Measurements from ENCODE around the gene NOTCH2. TPM values are rescaled to one million over a fixed set of nuclear protein-coding genes. Genes with fewer than 3 reads are reported as not detected.

The NOTCH2 gene
- total and polyA plus RNA-seq, 8 donors, result 0.92 to 191 (median 30.4) TPM

DNA sequence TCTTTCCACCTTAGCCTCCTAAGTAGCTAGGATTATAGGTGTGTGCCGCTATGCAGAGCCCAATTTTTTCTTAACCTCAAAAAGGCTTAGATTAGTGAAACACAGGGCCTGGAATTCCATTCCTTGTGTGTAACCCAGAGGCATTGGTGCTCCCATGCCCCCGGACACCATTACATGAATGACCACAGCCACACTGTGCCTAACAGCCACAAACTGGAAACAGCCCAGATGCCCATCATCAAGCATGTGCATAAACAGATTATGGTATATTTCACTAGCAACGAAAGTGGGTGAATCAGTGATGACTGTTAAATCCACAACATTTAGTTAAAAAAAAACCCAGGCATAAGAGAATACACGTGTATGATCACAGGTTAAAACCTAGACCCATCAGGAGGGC lies 197.6 kb downstream of the NOTCH2 start:
- Histone ChIP-seq H3K9me3 (no peaks in the 10 kb centered on the region), H3K27me3 (no peaks in the 10 kb centered on the region), H3K27ac (no peak overlapping the region), H3K4me1 (peaks cover 0 to 26% (median 5%) of the 10 kb centered on the region in 4 donors), H3K36me3 (no peaks in the 10 kb centered on the region), H3K4me3 (no peak overlapping the region)
- 75 to 89% (median 87%) methylated on average over 4 of the region's 4 CpGs for WGBS, 5 donors
- TF ChIP-seq POLR2A (IDR thresholded peaks at IDR 0.05) (no peak), EP300 (IDR thresholded peaks at IDR 0.05) (no peak), POLR2AphosphoS5 (IDR thresholded peaks at IDR 0.05) (no peak)
- TF ChIP-seq, protein P1, sequence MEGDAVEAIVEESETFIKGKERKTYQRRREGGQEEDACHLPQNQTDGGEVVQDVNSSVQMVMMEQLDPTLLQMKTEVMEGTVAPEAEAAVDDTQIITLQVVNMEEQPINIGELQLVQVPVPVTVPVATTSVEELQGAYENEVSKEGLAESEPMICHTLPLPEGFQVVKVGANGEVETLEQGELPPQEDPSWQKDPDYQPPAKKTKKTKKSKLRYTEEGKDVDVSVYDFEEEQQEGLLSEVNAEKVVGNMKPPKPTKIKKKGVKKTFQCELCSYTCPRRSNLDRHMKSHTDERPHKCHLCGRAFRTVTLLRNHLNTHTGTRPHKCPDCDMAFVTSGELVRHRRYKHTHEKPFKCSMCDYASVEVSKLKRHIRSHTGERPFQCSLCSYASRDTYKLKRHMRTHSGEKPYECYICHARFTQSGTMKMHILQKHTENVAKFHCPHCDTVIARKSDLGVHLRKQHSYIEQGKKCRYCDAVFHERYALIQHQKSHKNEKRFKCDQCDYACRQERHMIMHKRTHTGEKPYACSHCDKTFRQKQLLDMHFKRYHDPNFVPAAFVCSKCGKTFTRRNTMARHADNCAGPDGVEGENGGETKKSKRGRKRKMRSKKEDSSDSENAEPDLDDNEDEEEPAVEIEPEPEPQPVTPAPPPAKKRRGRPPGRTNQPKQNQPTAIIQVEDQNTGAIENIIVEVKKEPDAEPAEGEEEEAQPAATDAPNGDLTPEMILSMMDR (IDR thresholded peaks at IDR 0.05), result no peak
- intact Hi-C loops (cut with DNase I; ENCODE audit: low total_unique reads), result no loop called here
- DNase-seq, result no peak

DNA sequence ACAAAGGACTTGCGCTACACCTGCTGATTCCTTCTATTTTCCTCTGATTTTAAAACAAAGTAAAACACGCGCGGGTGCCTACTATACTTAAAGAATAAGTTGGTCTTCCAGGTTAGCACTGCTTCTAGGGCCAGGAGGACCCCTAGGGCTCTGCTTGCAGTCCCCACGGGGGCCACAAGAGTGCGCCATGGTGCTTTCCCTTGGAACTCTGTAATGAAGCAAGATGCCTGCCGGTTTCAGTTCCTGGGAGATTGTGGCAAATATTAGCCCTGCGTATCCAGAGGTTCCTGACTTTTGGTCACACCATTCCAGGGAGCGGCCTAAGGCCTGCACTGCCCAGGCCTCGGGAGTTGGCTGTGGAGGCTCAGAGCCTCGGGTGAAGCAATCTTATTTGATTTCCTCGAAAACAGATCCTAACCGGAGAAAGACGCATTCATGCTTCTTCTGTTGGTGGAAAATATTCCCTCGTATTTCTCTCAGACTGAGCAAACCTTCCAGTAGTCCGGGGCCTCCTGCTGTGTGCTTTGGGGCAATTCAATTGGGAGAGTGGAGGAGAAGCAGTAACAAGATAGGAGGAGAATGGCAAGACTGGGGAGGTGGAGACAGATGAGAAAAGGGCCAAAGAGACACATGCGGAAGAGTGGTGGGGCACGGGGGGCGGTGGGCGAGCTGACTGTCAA lies 198.4 kb downstream of the NOTCH2 start:
- WGBS, 5 donors, result 44 to 57% (median 54%) methylated on average over 20 of the region's 20 CpGs
- TF ChIP-seq, protein P1 (IDR thresholded peaks at IDR 0.05), result peak in 5 of 7 experiments; percentile 42 to 85 (median 76)
- no peak for TF ChIP-seq EP300 (IDR thresholded peaks at IDR 0.05)
- no peaks in the 10 kb centered on the region for H3K9me3 ChIP-seq
- no peaks in the 10 kb centered on the region for H3K27me3 ChIP-seq
- no peaks in the 10 kb centered on the region for H3K36me3 ChIP-seq
- no peak overlapping the region for H3K4me3 ChIP-seq
- DNase-seq, result peak; percentile 75 to 88
- intact Hi-C loops (cut with DNase I; ENCODE audit: low total_unique reads), result no loop called here
- no peak overlapping the region for H3K27ac ChIP-seq
- peaks cover 0 to 26% (median 5%) of the 10 kb centered on the region in 4 donors for H3K4me1 ChIP-seq

DNA sequence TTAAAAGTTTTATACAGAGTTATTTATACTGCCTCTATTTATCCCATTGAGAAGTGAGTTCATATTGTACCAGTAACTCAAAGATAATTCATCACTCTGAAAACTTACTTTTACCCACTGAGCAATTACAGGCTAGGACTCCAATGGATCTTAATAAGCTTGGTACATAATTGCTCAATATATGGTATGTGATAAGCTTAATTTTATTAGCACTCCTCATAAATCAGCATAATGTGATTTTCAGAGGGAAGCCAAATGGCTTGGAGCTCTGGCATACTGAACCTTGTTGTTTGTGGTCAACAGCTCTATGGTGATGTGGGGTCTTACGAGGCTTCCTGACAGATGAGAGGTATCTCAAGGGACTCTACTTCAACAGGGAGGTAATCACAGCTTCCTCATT lies 199.5 kb downstream of the NOTCH2 start:
- no peaks in the 10 kb centered on the region for H3K27me3 ChIP-seq
- WGBS, 5 donors, result 57 to 100% (median 85%) methylated on average over 1 of the region's 1 CpG

DNA sequence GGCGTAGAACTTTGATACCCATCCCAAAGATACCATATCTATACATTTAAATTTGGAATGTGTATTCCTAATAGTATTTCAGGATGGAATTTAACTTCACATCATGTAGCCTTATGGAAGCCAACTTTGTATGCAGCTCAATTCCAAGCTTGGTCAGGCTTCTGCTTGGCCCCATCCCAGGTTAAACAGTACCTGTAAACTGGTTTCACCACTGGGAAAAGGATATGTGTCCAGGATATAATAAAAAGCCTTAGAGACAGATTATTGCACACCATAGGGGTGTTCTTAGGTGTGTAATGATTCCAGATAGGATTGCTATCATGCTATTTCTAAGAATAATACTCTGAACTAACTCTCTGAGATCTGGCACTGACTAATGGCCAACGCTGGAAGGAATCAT lies 201.3 kb downstream of the NOTCH2 start:
- Histone ChIP-seq H3K4me3 (no peak overlapping the region), H3K27me3 (no peaks in the 10 kb centered on the region), H3K9me3 (no peaks in the 10 kb centered on the region), H3K4me1 (peaks cover 0 to 16% (median under 1%) of the 10 kb centered on the region in 4 donors), H3K36me3 (no peaks in the 10 kb centered on the region), H3K27ac (no peak overlapping the region)
- peak in 1 of 2 donors; percentile 46 for DNase-seq
- TF ChIP-seq EP300 (IDR thresholded peaks at IDR 0.05) (no peak), POLR2AphosphoS5 (IDR thresholded peaks at IDR 0.05) (no peak), POLR2A (IDR thresholded peaks at IDR 0.05) (no peak)
- TF ChIP-seq, protein P1 (IDR thresholded peaks at IDR 0.05), result no peak
- intact Hi-C loops (cut with DNase I; ENCODE audit: low total_unique reads), result no loop called here
- 52 to 82% (median 72%) methylated on average over 2 of the region's 2 CpGs for WGBS, 5 donors

More for the DNA sequence above, 199.5 kb downstream of the NOTCH2 start:
- intact Hi-C loops (cut with DNase I; ENCODE audit: low total_unique reads), result no loop called here
- no peak overlapping the region for H3K27ac ChIP-seq
- no peaks in the 10 kb centered on the region for H3K36me3 ChIP-seq
- no peak for TF ChIP-seq EP300 (IDR thresholded peaks at IDR 0.05)
- TF ChIP-seq POLR2A (IDR thresholded peaks at IDR 0.05), result no peak
- TF ChIP-seq, protein P1 (IDR thresholded peaks at IDR 0.05), result no peak
- no peak for TF ChIP-seq POLR2AphosphoS5 (IDR thresholded peaks at IDR 0.05)
- no peak for DNase-seq
- H3K4me3 ChIP-seq, result no peak overlapping the region
- H3K4me1 ChIP-seq, result peaks cover 0 to 26% (median 5%) of the 10 kb centered on the region in 4 donors
- H3K9me3 ChIP-seq, result no peaks in the 10 kb centered on the region
